Frontal cortex (tissue), 4 donors: ENCODE data around the gene CASP10. TPM values are rescaled to one million over a fixed set of nuclear protein-coding genes. Genes with fewer than 3 reads are reported as not detected.
"Not testable (repeated sequence)": the region's sequence is repeated elsewhere in the genome, so short reads cannot be mapped to it uniquely, and the experiment has no call there.

Experiments
- DNase-seq, 2 donors: peaks; one replicate each; pipeline ENCODE4 v3.0.0; 2012; ENCODE audit warnings: low spot score in 2 of 2
- FAIRE-seq: peaks from 2 replicates; lab custom pipeline; 2012; peaks lifted over from hg19 to GRCh38; lab: Jason Lieb, UNC
- total RNA-seq: library from RNA; depleted of rRNA; stranded (reverse); fragments of >200 nt; gene quantifications from one replicate; pipeline ENCODE4 v1.2.3, GENCODE V29; 2014
- donor health status: control.
- donor health status: control.
- donor health status: control.

CASP10 gene
- total RNA-seq, 1 donor from 2014 or later, result 2.4 TPM

DNA sequence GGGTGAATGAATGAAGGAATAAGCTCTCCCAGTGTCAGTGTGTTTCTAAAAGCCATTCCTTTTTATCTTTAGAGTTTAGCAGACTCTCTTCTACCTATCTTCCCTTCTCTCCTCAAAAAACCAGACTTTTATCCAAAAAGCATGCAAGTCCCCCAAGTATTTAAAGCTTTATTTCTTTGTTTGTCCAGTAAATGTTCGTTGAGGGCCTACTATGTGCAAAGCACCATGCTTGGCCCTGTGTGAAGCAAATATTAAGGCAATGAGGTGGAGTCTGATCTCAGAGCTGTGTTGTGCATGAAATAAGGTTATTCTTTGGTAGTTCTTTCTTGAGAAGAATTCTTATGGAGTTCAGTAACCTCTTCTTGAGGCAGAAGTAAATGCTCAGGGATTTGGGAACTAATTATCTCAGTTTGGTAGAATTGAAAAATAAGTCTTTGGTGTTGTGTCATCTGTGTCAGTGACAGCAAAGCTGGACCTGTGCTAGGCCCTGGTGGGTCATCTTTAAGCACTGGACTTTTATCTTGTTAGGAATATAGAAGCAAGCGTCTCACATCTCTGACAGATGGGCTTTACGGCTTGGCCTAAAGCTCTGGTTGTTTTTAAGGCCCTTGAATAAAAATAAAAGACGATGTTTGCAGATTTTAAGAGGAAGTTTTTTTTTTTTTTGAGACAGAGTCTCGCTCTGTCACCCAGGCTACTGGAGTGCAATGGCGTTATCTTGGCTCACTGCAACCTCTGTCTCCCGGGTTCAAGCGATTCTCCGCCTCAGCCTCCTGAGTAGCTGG lies 28.1 kb upstream of the CASP10 start:
- no peak for DNase-seq
- FAIRE-seq, result no peak

DNA sequence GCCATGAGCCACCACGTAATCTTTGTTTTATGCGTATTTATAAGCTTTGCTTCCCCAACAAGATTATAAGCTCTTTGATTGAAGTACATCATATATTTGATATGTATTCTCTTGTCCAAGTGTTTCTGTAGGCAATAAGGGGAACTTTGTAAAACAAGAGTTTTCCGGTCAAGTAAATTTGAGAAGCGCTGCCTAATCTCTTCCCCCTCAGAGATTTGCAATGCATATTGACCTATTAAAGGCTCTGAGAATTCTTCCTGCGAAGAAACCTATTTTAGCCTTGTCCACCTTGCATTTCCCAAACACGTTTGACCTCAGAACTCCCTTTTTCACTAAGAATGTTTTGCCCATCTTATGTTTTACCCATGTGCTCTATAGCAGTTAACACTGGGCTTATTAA lies 26.9 kb upstream of the CASP10 start:
- DNase-seq (no peak), FAIRE-seq (no peak)

DNA sequence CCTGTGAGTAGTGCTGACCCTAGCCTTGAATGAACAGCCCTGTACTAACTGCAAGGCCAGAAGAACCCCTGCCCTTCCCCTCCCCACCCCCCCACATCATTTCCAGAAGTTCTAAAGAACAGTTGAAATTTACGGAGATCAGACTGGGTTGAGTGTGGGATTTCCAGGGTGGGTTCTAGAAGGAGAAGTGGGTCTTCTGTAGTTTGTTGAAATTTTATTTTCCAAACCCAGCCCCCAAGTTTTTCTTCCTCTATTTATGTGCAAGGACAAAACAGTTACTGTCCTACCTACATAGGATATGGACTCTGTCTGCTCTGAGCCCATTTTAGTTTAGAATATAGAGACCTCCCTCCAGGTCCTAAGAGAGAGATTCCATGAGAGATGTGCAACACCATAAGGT lies 26.3 kb upstream of the CASP10 start:
- DNase-seq, result no peak
- no peak for FAIRE-seq

DNA sequence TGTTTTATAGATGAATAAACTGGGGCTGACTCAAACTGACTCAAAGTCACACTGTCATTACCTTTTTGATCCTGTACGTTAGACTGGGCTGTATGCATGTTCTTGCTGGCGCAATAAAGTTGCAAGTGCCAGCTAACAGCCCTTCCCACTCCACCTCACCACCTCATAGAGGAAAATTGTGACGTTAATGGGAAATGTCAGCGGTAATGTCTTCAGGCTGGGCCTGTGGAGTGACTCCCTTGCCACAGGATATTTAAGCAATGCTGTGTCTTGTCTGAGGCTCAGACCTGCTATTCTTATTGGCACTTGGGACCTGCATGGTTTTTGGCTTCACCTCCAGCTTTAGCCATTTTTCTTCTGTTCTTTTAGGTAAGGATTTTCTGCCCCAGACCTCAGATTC lies 25.2 kb upstream of the CASP10 start:
- no peak for FAIRE-seq

DNA sequence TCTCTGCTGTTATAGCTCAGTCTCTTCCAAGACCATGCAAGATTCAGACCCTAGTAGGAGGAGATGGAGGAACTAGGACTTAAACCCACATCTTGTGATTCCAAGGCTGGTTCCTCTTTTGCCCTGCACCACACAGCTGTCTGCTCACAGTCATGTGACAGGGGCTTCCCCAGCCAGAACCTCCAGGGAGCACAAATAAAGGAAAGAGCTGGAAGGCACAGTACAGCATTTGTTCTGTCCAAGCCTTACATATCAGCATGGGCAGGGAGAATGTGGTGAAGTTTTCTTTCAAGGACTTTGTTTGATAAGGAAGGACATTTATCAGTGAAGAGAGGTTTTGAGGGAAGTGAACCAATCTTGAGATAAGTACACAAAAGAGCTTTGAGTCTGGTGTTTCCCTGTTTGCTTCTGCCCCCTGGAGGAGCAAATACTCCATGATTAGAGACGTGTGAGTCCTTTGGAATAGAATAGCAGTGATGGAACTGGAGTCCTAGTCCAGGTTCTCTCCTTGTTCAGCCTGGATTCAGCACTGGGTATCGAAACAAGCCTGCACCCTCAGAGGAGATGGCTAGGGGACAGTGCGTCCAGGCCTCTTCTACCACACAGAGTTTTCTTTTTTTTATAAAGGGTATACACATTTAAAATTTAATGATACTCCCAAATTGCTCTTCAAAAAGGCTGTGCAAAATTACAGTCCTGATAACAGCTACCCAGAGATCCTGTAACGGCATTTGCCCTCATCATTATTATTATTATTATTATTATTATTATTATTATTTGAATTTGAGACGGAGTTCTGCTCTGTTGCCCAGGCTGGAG lies 24.6 kb upstream of the CASP10 start:
- DNase-seq, result peak; percentile 62 to 65
- no peak for FAIRE-seq

More for the DNA sequence above, 25.2 kb upstream of the CASP10 start:
- DNase-seq, result no peak

DNA sequence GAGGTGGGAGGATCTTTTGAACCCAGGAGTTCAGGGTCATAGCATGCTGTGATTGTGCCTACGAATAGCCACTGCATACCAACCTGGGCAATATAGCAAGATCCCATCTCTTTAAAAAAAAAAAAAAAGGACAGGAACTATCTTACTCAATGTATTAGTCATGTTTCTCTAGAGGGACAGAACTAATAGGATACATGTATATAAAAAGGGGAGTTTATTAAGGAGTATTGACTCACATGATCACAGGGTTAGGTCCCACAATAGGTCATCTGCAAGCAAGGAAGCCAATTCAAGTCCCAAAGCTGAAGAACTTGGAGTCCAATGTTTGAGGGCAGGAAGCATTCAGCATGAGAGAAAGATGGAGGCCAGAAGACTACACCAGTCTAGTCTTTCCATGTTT lies 18.8 kb upstream of the CASP10 start:
- FAIRE-seq (no peak), DNase-seq (no peak)

DNA sequence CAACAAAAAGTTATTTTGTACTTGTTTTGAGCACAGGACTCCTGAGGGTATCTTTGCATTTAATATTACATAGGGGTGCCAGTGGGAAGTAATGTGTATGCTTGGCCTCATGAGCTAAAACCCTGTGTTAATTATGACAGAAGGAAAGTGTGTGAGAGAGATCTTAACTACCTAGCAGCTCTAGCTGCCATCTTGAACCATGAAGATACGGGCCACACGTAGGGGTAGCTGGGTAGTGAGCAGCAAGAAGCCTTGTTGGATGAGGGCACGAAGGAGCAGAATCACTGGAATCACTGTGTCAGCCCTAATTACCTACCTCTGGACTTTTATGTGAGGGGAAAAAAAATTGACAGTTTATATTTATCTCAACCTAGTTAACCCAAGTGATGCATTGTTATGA lies 15.4 kb upstream of the CASP10 start:
- FAIRE-seq (no peak), DNase-seq (no peak)

DNA sequence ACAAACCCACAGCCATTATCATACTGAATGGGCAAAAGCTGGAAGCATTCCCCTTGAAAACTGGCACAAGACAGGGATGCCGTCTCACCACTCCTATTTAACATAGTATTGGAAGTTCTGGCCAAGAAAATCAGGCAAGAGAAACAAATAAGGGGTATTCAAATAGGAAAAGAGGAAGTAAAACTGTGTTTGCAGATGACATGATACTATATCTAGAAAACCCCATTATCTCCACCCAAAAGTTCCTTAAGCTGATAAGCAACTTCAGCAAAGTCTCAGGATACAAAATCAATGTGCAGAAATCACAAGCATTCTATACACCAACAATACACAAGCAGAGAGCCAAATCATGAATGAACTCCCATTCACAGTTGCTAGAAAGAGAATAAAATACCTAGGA lies 14.4 kb upstream of the CASP10 start:
- not testable (repeated sequence) for FAIRE-seq, DNase-seq

DNA sequence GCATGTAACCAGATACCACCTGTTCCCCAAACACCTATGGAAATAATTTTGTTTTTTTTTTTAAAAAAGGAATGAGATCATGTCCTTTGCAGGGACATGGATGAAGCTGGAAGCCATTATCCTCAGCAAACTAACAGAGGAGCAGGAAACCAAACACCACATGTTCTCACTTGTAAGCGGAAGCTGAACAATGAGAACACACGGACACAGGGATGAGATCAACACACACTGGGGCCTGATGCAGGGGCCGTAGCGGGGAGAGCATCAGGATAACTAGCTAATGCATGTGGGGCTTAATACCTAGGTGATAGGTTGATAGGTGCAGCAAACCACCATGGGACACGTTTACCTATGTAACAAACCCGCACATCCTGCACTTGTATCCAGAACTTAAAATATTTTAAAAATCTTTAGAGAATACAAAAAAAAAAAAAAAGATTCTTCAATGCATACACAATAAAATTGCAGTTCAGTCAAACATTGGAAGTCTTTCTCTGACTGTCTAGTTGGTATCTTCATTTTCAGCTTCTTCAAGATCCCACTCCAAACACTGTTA lies 11.6 kb upstream of the CASP10 start:
- no peak for DNase-seq
- no peak for FAIRE-seq

DNA sequence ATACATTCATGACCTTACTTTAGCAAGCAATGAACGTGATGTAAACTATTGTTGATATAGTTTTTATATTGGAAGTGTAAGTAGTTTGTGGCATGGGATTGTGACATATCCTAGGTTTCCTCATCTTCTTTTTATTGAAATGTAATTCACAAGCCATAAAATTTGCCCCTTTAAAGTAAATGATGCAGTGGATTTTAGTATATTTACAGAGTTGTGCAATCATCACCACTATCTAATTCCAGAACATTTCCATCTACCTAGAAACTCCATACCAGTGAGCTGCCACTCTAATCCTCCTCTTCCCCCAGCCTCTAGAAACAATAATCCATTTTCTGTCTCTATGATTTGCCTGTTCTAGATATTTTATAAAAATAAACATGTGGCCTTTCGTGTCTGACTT lies 10.7 kb upstream of the CASP10 start:
- DNase-seq (no peak), FAIRE-seq (no peak)

DNA sequence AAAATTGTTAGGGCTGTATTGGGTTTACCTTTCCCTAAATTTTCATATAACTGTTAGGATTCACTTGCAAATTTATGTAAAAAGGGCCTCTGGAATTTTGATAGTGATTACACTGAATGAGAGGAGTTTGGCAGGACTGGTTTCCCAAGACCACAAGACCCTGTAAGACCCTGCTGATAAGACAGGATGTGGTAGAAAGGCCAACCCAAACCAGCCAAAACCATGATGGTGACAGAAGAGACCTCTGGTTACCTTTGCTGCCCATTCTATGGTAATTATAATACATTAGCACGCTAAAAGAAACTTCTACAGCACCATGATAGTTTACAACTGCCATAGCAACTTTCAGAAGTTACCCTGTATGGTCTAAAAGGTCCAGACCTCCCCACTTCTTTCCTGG lies 8.3 kb upstream of the CASP10 start:
- FAIRE-seq, result no peak

DNA sequence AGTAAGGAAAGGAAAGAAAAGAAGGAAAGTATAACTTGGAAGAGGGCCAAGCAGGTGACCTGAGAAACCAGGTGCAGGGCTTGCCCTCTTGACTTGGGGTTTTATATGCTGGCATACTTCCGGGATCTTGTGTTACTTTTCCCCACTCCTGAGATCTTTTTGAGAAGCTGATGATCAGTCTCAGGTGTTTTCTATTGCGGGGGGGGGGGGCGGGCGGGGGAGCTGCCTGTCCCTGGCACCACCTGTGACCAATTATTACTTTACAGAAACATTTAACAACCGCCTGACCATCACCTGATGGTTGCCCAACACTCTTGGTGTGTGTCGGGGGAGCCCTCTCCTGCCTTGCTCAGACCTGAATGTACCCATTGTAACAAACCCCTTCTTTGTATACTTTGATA lies 6.9 kb upstream of the CASP10 start:
- DNase-seq (no peak), FAIRE-seq (no peak)

More for the DNA sequence above, 8.3 kb upstream of the CASP10 start:
- DNase-seq, result no peak

DNA sequence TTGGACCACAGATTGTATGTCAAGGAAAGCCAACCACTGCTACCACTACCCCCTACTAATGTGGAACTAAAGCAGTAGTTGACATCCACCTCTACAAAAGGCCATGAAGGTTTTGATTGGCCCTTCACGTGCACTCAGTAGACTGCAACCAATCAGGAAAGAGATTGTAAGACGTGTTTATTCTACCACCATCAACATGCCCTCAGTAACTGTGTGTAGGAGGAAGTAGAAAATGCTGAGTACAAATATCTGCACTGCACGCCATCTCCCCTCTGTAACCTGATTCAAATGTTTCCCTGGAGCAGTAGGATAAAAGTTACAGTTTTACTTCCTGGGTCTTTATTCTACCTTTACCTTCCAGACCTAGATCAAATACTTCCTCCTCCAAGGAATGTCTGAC lies 2.9 kb upstream of the CASP10 start:
- FAIRE-seq (no peak), DNase-seq (no peak)

DNA sequence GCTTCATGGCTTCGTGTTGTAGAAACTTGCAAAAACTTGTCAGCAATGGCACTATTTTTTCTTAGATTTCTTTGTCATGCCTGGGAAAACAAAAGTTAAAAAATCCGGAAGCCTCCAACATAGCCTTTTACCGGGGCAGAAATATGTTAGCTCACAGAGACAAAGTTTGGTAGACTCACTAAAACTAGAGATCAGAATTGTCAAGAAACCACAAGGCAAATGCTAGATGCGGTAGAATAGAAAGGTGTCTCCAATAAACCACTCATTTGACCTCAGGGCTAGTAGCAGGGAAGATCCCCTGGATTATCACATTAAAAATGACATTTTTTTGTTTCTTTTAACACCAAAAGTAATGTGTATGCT lies 405 bp downstream of the CASP10 start:
- DNase-seq (no peak), FAIRE-seq (no peak)

DNA sequence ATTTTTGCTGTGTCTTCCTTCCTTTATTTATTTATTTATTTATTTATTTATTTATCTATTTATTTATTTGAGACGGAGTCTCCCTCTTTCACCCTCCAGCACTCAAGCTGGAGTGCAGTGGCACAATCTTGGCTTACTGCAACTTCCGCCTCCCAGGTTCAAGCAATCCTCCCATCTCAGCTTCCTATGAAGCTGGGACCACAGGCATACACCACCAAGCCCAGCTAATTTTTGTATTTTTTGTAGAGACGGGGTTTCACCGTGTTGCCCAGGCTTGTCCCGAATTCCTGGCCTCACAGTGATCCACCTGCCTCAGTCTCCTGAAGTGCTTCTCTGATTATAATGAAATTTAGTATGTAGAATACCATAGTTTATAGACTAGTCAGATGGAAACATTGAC lies 894 bp downstream of the CASP10 start:
- not testable (repeated sequence) for FAIRE-seq, DNase-seq

DNA sequence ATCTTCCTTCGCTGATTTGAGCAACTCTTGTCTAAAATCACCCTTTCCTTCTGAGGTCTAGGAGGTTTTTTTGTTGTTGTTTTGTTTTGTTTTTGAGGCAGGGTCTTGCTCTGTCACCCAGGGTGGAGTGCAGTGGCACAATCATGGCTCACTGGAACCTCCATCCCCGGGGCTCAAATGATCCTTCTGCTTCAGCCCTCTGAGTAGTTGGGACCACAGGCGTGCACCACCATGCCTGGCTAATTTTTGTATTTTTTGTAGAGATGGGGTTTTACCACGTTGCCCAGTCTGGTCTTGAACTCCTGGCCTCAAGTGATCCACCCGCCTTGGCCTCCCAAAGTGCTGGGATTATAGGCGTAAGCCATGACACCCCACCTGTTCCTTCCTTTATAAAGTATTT lies 1.3 kb downstream of the CASP10 start:
- not testable (repeated sequence) for FAIRE-seq, DNase-seq

DNA sequence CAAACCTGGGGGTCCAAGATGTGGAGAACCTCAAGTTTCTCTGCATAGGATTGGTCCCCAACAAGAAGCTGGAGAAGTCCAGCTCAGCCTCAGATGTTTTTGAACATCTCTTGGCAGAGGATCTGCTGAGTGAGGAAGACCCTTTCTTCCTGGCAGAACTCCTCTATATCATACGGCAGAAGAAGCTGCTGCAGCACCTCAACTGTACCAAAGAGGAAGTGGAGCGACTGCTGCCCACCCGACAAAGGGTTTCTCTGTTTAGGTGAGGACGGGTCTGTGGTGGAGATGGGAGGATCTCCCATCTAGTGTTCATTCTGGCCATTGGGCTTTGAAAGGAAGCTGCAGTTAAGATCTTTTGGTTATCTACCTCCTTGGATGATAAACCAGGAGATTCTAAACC lies 2.9 kb downstream of the CASP10 start:
- DNase-seq (no peak), FAIRE-seq (no peak)

DNA sequence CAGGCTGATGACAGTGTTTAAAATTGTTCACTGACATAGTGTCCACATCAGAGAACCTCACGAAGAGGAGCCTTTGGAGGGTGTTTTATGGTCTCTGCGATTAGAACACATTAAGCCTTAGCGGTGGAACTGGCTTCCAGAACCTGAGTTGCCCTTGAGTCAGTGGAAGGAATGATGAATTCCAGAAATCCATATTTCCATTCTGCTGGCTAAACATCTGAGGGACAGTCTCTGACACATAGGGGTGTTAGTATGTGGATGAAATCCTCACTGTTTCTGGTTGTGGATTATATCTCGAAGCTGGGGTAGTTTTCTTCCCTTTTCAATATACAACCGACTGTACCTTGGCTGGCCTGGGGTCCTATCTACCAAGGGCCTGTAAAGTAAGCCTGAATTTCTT lies 4.0 kb downstream of the CASP10 start:
- DNase-seq (no peak), FAIRE-seq (no peak)

DNA sequence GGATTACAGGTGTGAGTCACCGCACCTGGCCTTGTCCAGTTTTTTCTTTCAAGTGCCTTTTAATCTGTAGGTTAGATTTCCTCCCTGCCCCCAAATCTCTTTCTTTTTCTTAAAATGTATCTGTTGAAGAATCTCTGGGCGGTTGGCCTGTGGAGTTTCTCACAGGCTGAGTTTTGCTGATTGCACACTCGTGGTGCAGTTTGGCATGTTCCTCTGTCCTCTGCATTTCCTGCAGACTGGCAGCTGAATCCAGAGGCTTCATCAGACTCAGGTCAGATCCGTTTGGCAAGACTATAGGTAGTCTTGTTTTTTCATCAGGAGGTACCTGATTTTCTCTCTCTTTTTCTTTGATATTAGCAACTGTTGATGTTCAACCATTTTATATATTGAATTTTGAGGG lies 5.5 kb downstream of the CASP10 start:
- DNase-seq (no peak), FAIRE-seq (no peak)

DNA sequence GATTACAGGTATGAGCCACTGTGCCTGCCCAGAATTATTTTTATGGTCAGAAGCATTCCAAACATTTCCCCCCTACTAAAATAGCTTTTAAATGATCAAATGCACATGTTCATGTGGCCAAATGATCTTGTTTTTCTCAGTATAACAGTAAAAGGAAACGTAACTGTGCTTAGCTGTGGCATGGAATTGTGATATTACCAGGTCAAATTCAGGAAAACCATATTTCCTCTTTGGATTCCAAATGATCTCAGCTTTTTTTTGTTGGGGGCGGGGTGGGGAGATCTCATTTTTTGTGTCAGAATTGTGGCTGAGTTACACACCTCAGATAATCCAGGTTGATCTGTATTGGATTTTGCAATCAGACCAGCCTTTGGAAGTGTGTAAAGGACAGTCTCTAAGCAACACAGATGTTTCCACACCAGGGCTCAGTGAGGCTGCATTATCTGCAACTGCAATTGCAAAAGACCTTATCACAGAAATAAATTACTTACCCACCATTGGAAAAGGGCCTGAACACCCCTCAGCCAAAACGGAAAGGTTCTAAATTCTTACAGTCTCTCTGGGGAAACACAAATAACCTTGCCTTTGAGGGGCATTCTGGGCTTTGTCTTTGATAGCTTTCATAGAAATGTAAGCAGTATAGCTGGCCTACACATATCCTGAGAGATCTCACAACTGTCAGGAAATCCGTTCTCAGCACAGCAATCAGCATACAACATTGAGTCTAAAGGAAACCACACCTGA lies 8.4 kb downstream of the CASP10 start:
- FAIRE-seq (no peak), DNase-seq (no peak)
